GM12892 (cell line): Measurements from ENCODE around the gene TLR10.
A peak's percentile ranks its signal among the peaks of the same experiment; 100 is the strongest.

Experiments
- DNase-seq: peaks from one replicate; pipeline ENCODE4 v3.0.0; 2011; ENCODE audit not compliant: insufficient read length
- FAIRE-seq: peaks from 2 replicates; lab custom pipeline; 2011; peaks lifted over from hg19 to GRCh38; lab: Jason Lieb, UNC
- POLR2A ChIP-seq: IDR thresholded peaks from 2 replicates; pipeline ENCODE4 v1.6.1; 2011; ENCODE audit warnings: low read depth, low read length, control low read depth
- POLR2AphosphoS5 ChIP-seq: IDR thresholded peaks from 2 replicates; pipeline ENCODE4 v1.6.1; 2011; ENCODE audit warnings: low read depth, low read length, control low read depth
- TAF1 ChIP-seq: IDR thresholded peaks from 2 replicates; pipeline ENCODE4 v1.6.1; 2011; ENCODE audit warnings: low read depth, mild to moderate bottlenecking, control low read depth, low read length, borderline replicate concordance

Gene TLR10

DNA sequence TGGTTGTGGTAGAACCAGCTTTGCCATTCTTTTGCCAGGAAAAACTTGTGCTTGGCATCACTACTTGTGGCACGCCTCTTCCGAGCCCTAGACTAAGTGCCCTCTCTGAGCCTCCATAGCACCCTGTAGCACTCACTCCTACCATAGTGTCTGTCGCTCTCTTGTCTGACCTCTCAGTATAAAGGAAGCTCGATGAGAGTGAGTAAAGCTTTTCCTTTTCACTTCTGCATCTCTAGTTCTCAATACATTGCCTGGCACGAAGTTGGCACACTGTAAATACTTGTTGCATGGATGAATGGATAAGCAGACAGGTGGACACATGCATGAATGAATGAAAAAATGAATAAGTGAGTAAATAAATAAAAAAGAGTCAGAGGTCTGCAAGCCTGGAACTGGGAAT lies 48.3 kb downstream of the TLR10 start:
- DNase-seq, result no peak
- FAIRE-seq, result no peak
- TF ChIP-seq POLR2A (no peak), TAF1 (no peak), POLR2AphosphoS5 (no peak)

DNA sequence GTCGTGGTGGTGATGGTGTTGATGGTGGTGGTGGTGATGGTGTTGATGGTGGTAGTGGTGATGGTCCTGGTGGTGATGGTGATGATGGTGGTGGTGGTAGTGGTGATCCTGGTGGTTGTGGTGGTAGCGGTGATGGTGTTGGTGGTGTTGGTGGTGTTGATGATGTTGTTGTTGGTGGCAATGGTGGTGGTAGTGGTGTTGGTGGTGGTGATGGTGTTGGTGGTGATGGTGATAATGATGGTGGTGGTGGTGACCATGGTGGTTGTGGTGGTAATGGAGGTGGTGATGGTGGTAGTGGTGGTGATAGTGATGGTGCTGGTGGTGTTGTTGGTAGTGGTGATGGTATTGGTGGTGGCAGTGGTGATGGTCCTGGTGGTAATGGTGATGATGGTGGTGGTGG lies 49.1 kb downstream of the TLR10 start:
- DNase-seq, result no peak
- TF ChIP-seq POLR2AphosphoS5 (no peak), TAF1 (no peak), POLR2A (no peak)
- no peak for FAIRE-seq

DNA sequence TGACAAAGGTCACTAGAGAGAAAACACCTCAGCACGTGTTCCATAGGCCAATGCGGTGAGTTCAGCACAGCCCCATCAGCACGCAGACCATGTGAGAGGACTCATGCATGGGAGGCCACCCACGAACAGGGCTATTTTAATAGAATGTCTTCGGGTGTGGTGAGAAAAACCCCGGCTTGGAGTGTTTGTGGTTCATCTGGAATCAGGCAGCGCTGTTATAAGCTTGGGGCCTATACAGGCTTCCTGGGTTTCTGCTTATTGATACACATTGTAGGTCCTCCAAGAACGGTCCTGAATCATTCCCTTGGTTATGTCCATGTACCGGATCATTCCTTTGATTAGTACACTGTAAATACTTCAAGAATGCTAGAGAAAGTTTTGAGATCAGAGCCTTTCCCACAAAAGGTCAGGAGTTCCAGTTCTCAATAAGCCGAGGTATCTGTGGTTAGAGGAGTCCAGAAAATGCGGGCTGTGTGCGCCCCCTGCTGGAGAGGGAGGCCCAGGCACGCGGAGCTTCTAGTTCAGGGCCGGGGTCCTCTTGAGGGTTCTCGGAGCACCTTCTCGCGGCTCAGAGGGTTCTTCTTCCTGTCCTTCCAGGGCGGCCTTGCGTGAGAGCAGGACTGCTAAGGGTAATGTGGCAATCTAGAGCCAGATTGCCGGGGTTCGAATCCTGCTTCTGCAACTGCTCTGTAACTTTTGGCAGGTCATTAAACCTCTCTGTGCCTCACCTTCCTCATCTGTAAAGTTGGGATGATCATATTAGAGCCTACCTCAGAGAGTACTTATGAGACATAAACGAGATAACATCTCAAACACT lies 51.8 kb downstream of the TLR10 start:
- peak; percentile 83 for FAIRE-seq
- peak; percentile 39 for DNase-seq
- no peak for TF ChIP-seq TAF1
- no peak for TF ChIP-seq POLR2AphosphoS5
- no peak for TF ChIP-seq POLR2A

DNA sequence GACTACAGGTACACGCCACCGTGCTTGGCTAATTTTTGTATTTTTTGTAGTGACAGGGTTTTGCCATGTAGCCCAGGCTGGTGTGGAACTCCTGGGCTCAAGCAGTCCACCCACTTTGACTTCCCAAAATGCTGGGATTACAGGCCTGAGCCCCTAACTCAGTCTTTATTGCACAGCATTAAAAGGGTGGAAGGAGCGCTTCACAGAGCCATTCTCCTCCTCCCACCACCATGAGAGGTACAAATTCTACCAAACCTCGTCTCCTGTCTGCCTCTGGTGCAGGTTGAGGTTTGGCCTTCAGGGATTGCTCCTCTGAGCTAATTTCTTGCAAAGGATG lies 52.3 kb downstream of the TLR10 start:
- no peak for TF ChIP-seq TAF1
- DNase-seq (no peak), FAIRE-seq (no peak)

DNA sequence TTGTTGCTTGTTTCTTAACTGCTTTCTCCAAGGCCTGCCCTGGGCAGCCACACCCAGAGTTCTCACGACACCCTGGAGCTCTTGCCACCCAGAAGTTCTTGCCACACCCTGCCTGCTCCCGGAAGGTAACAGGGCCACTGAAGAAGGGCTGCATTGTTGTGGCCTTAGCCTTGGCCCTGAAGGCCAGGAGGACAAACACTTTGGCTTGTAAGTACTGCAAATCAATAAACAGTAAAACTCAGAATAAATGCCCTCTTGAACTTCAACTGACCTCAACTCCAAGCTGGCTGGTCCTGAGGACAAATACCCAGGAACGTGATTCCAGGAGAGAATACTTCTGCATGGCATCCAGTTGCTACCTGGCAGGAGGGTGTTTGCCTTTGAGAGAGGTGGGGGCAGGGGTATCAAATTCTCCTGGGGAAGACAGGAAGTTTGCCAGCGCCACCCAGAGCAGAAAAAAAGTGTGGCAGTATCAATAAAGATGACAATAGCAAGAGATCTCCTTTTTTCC lies 54.1 kb downstream of the TLR10 start:
- TF ChIP-seq TAF1, result no peak
- no peak for TF ChIP-seq POLR2AphosphoS5
- no peak for TF ChIP-seq POLR2A
- no peak for DNase-seq
- FAIRE-seq, result no peak

DNA sequence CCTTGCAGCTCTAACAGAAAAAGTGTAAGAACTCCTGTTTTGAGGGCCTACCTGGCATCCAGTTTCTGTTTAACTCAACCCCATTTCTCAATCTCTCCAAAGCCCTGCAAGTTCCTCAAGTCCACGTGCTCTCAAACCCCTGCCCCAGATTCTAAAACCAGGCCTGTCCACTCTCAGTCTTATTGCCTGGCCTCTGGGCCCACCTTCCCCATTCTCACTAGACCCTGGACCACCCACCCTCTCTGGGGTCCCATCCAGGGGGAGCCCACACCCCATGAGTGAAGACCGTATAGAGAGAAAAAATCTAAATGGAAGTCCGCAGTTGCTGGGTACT lies 58.3 kb downstream of the TLR10 start:
- FAIRE-seq (no peak), DNase-seq (no peak)
- TF ChIP-seq POLR2A (no peak), TAF1 (no peak), POLR2AphosphoS5 (no peak)

DNA sequence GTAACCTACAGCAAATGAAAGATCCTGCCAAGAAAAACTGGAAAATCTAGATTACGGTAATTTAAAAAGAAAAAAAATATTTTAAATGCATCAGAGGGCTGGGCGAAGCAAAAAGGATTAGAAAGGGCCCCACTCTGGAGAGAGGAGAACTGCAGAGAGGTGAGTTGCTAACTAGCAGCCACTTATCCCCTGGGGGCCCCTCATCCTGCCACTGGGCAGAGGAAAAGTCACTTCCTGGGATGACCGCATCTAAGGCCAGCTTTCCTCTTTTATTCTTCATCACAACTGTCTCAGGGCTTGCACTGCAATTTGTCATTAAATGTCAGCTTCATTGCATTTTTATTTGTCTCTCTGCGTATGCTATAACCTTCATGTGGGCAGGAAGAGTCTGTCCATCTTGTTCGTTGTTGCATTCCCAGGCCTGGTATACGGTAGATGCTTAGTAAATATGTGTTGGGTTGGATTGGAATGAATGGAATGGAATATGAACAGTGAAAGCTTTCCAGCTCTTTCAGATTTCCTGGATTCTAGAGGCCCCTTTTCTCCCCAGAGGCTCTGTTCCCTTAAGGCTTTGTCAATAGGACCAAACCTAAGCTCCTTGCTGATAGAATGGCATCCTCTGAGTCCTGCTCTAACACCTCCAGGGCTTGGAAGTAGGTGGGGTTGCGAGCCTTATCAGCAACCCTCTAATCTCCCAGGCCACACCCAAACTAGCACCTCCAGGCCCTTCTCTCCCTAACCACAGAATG lies 58.9 kb downstream of the TLR10 start:
- no peak for DNase-seq
- no peak for FAIRE-seq
- TF ChIP-seq POLR2AphosphoS5, result no peak
- no peak for TF ChIP-seq POLR2A
- TF ChIP-seq TAF1, result no peak

DNA sequence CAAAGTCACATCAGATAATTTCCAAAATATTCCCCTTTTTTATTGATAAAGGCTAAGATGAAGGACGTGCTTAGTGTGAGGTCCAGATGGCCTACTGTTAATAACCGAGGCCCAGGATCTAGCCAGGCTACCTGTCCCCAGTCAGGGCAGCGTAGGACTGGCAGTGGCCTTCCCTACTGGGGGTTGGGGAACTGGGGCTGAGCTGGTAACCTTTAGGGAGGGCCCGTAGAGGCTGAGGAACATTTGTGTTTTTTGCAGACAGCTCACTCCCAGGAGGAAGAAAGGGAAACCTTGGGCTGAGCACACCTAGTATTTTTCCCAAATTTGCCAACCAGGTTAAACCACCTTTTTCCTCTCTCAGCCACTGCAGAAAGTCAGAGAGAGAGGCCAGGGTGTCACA lies 59.7 kb downstream of the TLR10 start:
- TF ChIP-seq POLR2AphosphoS5 (no peak), POLR2A (no peak), TAF1 (no peak)
- FAIRE-seq, result no peak
- DNase-seq, result no peak
